WTC11 (cell line): ENCODE measurements around the gene TFAP2E. TPM values are rescaled to one million over a fixed set of nuclear protein-coding genes. Genes with fewer than 3 reads are reported as not detected.

ENCODE experiments used
- ATAC-seq: fragments of 200-7000 bp; cut with Tn5 transposase; 2 replicates; pipeline ENCODE4 v1.10.0; 2021; ENCODE audit warnings: mild to moderate bottlenecking, moderate library complexity
- CTCF ChIA-PET: fragments of 300-600 bp; sonication (Branson Sonifier 250); formaldehyde crosslinking; loops from one replicate; lab custom pipeline; 2021; ENCODE audit warnings: antibody characterized with exemption; lab: Charles Lee
- POLR2A ChIA-PET: fragments of 350-600 bp; sonication (Branson Sonifier 250); formaldehyde crosslinking; loops from one replicate; lab custom pipeline; 2021; ENCODE audit warnings: antibody characterized with exemption; lab: Charles Lee
- DNase-seq: peaks from one replicate; pipeline ENCODE4 v3.0.0; 2021; ENCODE audit warnings: low spot score
- H3K27ac Mint-ChIP-seq: 2 replicates; pipeline ENCODE4 v1.8.0; 2021; ENCODE audit warnings: mixed read lengths
- H3K27me3 Mint-ChIP-seq: 2 replicates; pipeline ENCODE4 v1.8.0; 2021; ENCODE audit warnings: low read depth, mild to moderate bottlenecking, moderate library complexity, mixed read lengths
- H3K36me3 Mint-ChIP-seq: 2 replicates; pipeline ENCODE4 v1.8.0; 2021; ENCODE audit warnings: mixed read lengths
- H3K4me1 Mint-ChIP-seq: 2 replicates; pipeline ENCODE4 v1.8.0; 2022; ENCODE audit warnings: mixed read lengths
- H3K4me3 Mint-ChIP-seq: 2 replicates; pipeline ENCODE4 v1.8.0; 2021; ENCODE audit warnings: mild to moderate bottlenecking, moderate library complexity, mixed read lengths
- H3K9me3 Mint-ChIP-seq: 2 replicates; pipeline ENCODE4 v1.8.0; 2021; ENCODE audit warnings: mixed read lengths
- CREM ChIP-seq: sonication (generic); formaldehyde crosslinking; IDR thresholded peaks from 2 replicates; pipeline ENCODE4 v1.8.1; 2022; ENCODE audit warnings: mild to moderate bottlenecking, missing genetic modification reagents, moderate library complexity
- E2F4 ChIP-seq: sonication (generic); formaldehyde crosslinking; IDR thresholded peaks from 2 replicates; pipeline ENCODE4 v1.8.1; 2022; ENCODE audit warnings: low read depth, mild to moderate bottlenecking, moderate library complexity, missing genetic modification reagents, borderline replicate concordance
- FOXP1 ChIP-seq: sonication (generic); formaldehyde crosslinking; IDR thresholded peaks from 2 replicates; pipeline ENCODE4 v1.8.0; 2022; ENCODE audit warnings: missing genetic modification reagents, mild to moderate bottlenecking, moderate library complexity, borderline replicate concordance
- IRF1 ChIP-seq: sonication (generic); formaldehyde crosslinking; IDR thresholded peaks from 2 replicates; pipeline ENCODE4 v1.8.0; 2023; ENCODE audit warnings: missing genetic modification reagents
- NR1H2 ChIP-seq: sonication (generic); formaldehyde crosslinking; IDR thresholded peaks from 2 replicates; pipeline ENCODE4 v1.9.0; 2021; ENCODE audit warnings: mild to moderate bottlenecking, moderate library complexity, missing genetic modification reagents
- PRRX2 ChIP-seq: fragments of 250-450 bp; sonication (Bioruptor Pico); IDR thresholded peaks from 2 replicates; pipeline ENCODE4 v1.8.0; 2021; ENCODE audit warnings: mild to moderate bottlenecking
- SMAD4 ChIP-seq: sonication (generic); formaldehyde crosslinking; IDR thresholded peaks from 2 replicates; pipeline ENCODE4 v1.8.0; 2022; ENCODE audit warnings: mild to moderate bottlenecking, missing genetic modification reagents
- SOX15 ChIP-seq: fragments of 250-450 bp; sonication (Bioruptor Pico); IDR thresholded peaks from 2 replicates; pipeline ENCODE4 v1.9.0; 2021; ENCODE audit warnings: mild to moderate bottlenecking
- SP1 ChIP-seq: sonication (generic); formaldehyde crosslinking; conservative IDR thresholded peaks from 2 replicates; pipeline ENCODE4 v1.8.1; 2022; ENCODE audit warnings: missing genetic modification reagents
- TEAD1 ChIP-seq: sonication (generic); formaldehyde crosslinking; IDR thresholded peaks from 2 replicates; pipeline ENCODE4 v1.8.0; 2022; ENCODE audit warnings: mild to moderate bottlenecking, missing genetic modification reagents
- ZBTB21 ChIP-seq: sonication (generic); formaldehyde crosslinking; IDR thresholded peaks from 2 replicates; pipeline ENCODE4 v1.8.1; 2023; ENCODE audit warnings: mild to moderate bottlenecking, missing genetic modification reagents, borderline replicate concordance
- ZMAT4 ChIP-seq: fragments of 250-450 bp; sonication (Bioruptor Pico); IDR thresholded peaks from 2 replicates; pipeline ENCODE4 v1.9.0; 2021; ENCODE audit warnings: mild to moderate bottlenecking
- ZNF138 ChIP-seq: sonication (generic); formaldehyde crosslinking; conservative IDR thresholded peaks from 2 replicates; pipeline ENCODE4 v1.8.1; 2022; ENCODE audit warnings: mild to moderate bottlenecking, moderate library complexity, missing genetic modification reagents
- ZNF232 ChIP-seq: sonication (generic); formaldehyde crosslinking; IDR thresholded peaks from 2 replicates; pipeline ENCODE4 v1.8.0; 2022; ENCODE audit warnings: mild to moderate bottlenecking, missing genetic modification reagents
- ZNF396 ChIP-seq: fragments of 250-450 bp; sonication (Bioruptor Pico); IDR thresholded peaks from 2 replicates; pipeline ENCODE4 v1.8.0; 2021; ENCODE audit warnings: mild to moderate bottlenecking, moderate library complexity, borderline replicate concordance
- total RNA-seq: library from RNA; stranded (reverse); gene quantifications from 3 replicates; pipeline ENCODE4 v1.2.3, GENCODE V29; 2021
- TF ChIP-seq, protein P1 (sequence below): sonication (generic); formaldehyde crosslinking; IDR thresholded peaks from 2 replicates; pipeline ENCODE4 v1.8.1; 2023; ENCODE audit warnings: mild to moderate bottlenecking, missing genetic modification reagents
- TF ChIP-seq, protein P2 (sequence below): sonication (generic); formaldehyde crosslinking; IDR thresholded peaks from 2 replicates; pipeline ENCODE4 v1.8.0; 2022; ENCODE audit warnings: mild to moderate bottlenecking, missing genetic modification reagents
- TF ChIP-seq, protein P3 (sequence below): sonication (generic); formaldehyde crosslinking; conservative IDR thresholded peaks from 2 replicates; pipeline ENCODE4 v1.8.1; 2023; ENCODE audit warnings: mild to moderate bottlenecking, low read depth, missing genetic modification reagents, moderate library complexity
- TF ChIP-seq, protein P4 (sequence below): sonication (generic); formaldehyde crosslinking; IDR thresholded peaks from 2 replicates; pipeline ENCODE4 v1.8.0; 2022; ENCODE audit warnings: mild to moderate bottlenecking, missing genetic modification reagents

Gene TFAP2E
- total RNA-seq, 1 experiment from 2014 or later: 1.7 TPM

- peak overlapping the region; percentile 14 for H3K4me3 Mint-ChIP-seq
- CTCF ChIA-PET: interaction anchor here (2.9 to 4.5 kb wide), 3 partner anchors 10 to 152 kb away, joined by 23 to 35 read pairs (median 32); no protein-coding TSS in a partner anchor
- ATAC-seq: peak; percentile 7
- TF ChIP-seq, protein P1, sequence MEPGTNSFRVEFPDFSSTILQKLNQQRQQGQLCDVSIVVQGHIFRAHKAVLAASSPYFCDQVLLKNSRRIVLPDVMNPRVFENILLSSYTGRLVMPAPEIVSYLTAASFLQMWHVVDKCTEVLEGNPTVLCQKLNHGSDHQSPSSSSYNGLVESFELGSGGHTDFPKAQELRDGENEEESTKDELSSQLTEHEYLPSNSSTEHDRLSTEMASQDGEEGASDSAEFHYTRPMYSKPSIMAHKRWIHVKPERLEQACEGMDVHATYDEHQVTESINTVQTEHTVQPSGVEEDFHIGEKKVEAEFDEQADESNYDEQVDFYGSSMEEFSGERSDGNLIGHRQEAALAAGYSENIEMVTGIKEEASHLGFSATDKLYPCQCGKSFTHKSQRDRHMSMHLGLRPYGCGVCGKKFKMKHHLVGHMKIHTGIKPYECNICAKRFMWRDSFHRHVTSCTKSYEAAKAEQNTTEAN (CRISPR knock-in tag): no peak
- TF ChIP-seq E2F4 (CRISPR knock-in tag): no peak
- TF ChIP-seq, protein P2, sequence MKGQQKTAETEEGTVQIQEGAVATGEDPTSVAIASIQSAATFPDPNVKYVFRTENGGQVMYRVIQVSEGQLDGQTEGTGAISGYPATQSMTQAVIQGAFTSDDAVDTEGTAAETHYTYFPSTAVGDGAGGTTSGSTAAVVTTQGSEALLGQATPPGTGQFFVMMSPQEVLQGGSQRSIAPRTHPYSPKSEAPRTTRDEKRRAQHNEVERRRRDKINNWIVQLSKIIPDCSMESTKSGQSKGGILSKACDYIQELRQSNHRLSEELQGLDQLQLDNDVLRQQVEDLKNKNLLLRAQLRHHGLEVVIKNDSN (CRISPR knock-in tag): no peak
- TF ChIP-seq CREM: no peak
- TF ChIP-seq ZNF396 (CRISPR knock-in tag): no peak
- no peak for TF ChIP-seq ZBTB21 (CRISPR knock-in tag)
- no peak for TF ChIP-seq ZMAT4 (CRISPR knock-in tag)
- no peak for TF ChIP-seq IRF1 (CRISPR knock-in tag)
- no peak for TF ChIP-seq NR1H2 (CRISPR knock-in tag)
- no peak for TF ChIP-seq TEAD1
- no peak for TF ChIP-seq PRRX2 (CRISPR knock-in tag)
- TF ChIP-seq, protein P3, sequence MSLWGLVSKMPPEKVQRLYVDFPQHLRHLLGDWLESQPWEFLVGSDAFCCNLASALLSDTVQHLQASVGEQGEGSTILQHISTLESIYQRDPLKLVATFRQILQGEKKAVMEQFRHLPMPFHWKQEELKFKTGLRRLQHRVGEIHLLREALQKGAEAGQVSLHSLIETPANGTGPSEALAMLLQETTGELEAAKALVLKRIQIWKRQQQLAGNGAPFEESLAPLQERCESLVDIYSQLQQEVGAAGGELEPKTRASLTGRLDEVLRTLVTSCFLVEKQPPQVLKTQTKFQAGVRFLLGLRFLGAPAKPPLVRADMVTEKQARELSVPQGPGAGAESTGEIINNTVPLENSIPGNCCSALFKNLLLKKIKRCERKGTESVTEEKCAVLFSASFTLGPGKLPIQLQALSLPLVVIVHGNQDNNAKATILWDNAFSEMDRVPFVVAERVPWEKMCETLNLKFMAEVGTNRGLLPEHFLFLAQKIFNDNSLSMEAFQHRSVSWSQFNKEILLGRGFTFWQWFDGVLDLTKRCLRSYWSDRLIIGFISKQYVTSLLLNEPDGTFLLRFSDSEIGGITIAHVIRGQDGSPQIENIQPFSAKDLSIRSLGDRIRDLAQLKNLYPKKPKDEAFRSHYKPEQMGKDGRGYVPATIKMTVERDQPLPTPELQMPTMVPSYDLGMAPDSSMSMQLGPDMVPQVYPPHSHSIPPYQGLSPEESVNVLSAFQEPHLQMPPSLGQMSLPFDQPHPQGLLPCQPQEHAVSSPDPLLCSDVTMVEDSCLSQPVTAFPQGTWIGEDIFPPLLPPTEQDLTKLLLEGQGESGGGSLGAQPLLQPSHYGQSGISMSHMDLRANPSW: no peak
- TF ChIP-seq SOX15 (CRISPR knock-in tag): no peak
- TF ChIP-seq FOXP1: no peak
- no peak for TF ChIP-seq SP1
- TF ChIP-seq SMAD4 (CRISPR knock-in tag): no peak
- TF ChIP-seq ZNF232 (CRISPR knock-in tag): no peak
- TF ChIP-seq, protein P4, sequence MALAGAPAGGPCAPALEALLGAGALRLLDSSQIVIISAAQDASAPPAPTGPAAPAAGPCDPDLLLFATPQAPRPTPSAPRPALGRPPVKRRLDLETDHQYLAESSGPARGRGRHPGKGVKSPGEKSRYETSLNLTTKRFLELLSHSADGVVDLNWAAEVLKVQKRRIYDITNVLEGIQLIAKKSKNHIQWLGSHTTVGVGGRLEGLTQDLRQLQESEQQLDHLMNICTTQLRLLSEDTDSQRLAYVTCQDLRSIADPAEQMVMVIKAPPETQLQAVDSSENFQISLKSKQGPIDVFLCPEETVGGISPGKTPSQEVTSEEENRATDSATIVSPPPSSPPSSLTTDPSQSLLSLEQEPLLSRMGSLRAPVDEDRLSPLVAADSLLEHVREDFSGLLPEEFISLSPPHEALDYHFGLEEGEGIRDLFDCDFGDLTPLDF (CRISPR knock-in tag): no peak
- TF ChIP-seq ZNF138 (CRISPR knock-in tag): no peak
- H3K9me3 Mint-ChIP-seq: no peaks in the 10 kb centered on the region
- no peak overlapping the region for H3K27ac Mint-ChIP-seq
- peaks cover 98% of the 10 kb centered on the region for H3K27me3 Mint-ChIP-seq
- DNase-seq: peak; percentile 47
- POLR2A ChIA-PET: no interaction called here
- no peaks in the 10 kb centered on the region for H3K36me3 Mint-ChIP-seq
- peaks cover 38% of the 10 kb centered on the region for H3K4me1 Mint-ChIP-seq
Measured at GRCh38 chr1:35574125-35574654, 1.1 kb downstream of the TFAP2E start.
